Transverse colon (tissue), 3 donors: Measurements from ENCODE around the gene MZB1.

Experiments used
- POLR2A ChIP-seq: fragments of 450-650 bp; IDR thresholded peaks from one replicate; pipeline ENCODE4 v1.6.1; 2016; ENCODE audit warnings: antibody characterized with exemption, mild to moderate bottlenecking, moderate library complexity
- TF ChIP-seq, protein P1 (sequence below), 5 experiments: fragments of 200-600 bp in 3 of 5; fragments of 450-650 bp in 2 of 5; sonication (generic) in 3 of 5; IDR thresholded peaks; 1 replicate in 2 of 5; 2 replicates in 3 of 5; pipeline ENCODE4 v1.5.1; 2016 to 2017; ENCODE audit warnings: antibody characterized with exemption in 5 of 5, inconsistent platforms in 3 of 5, mild to moderate bottlenecking in 2 of 5, moderate library complexity in 1 of 5

DNA sequence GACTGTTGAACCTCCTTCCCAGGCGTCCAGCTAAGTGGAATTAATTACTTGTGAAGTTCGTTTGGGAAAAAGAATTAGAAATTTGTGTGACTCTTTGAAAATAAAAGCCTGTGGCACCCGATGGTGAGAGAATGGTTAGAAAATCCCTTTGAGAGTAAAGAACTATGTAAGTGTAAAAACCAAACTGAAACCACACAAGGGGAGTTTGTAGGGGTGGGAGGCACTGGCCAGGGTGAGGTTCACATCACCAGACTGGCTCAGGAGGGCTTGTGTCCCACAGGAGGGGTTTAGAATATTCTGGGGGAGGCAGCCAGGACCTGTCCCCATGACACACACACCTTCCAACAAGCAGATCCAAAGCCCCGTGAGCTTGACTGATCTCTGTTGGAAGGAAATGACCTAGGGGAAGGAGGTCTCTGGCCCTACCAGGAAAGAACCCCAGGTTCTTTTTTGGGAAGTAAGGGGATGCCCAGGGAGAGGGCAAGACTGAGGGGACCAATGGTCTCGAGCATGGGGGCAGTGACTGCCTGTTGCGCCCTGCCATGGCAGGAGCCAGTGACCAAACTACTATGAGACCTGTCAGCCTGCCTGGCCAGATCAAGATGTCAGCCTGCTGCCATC is 9.9 kb upstream of the MZB1 start:
- TF ChIP-seq POLR2A, result no peak
- TF ChIP-seq, protein P1, sequence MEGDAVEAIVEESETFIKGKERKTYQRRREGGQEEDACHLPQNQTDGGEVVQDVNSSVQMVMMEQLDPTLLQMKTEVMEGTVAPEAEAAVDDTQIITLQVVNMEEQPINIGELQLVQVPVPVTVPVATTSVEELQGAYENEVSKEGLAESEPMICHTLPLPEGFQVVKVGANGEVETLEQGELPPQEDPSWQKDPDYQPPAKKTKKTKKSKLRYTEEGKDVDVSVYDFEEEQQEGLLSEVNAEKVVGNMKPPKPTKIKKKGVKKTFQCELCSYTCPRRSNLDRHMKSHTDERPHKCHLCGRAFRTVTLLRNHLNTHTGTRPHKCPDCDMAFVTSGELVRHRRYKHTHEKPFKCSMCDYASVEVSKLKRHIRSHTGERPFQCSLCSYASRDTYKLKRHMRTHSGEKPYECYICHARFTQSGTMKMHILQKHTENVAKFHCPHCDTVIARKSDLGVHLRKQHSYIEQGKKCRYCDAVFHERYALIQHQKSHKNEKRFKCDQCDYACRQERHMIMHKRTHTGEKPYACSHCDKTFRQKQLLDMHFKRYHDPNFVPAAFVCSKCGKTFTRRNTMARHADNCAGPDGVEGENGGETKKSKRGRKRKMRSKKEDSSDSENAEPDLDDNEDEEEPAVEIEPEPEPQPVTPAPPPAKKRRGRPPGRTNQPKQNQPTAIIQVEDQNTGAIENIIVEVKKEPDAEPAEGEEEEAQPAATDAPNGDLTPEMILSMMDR (IDR thresholded peaks at IDR 0.05), result no peak
